RWPE1 (cell line): ENCODE results near the gene SPACA4.
A peak's percentile ranks its signal among the peaks of the same experiment; 100 is the strongest.

Experiments used
- CTCF ChIA-PET: fragments of 350-600 bp; sonication (Branson Sonifier 250); formaldehyde crosslinking; extraction: SDS; loops from one replicate; lab custom pipeline; 2021; lab: Yijun Ruan, JAX
- POLR2A ChIA-PET: fragments of 400-600 bp; formaldehyde crosslinking; extraction: SDS; loops from one replicate; lab custom pipeline; 2020; ENCODE audit warnings: antibody characterized with exemption; ENCODE audit not compliant: low non-redundant PET; lab: Yijun Ruan, JAX
- DNase-seq: peaks from one replicate; pipeline ENCODE4 v3.0.0; 2012; ENCODE audit warnings: low spot score
- H3K27ac ChIP-seq: fragments of 450-650 bp; 2 replicates; pipeline ENCODE4 v1.5.1; 2017
- CTCF ChIP-seq: fragments of 450-650 bp; conservative IDR thresholded peaks from 2 replicates; pipeline ENCODE4 v1.5.1; 2017; ENCODE audit warnings: low read depth, mild to moderate bottlenecking

The SPACA4 gene

GRCh38 chr19:48613024-48613851 lies 6.7 kb downstream of the SPACA4 start:
- TF ChIP-seq CTCF, result no peak
- peak overlapping the region; percentile 92 for H3K27ac ChIP-seq
- DNase-seq, result no peak
- CTCF ChIA-PET, result interaction anchor here (0.7 kb wide), 1 partner anchor 107 kb away, joined by 3 read pairs; no protein-coding TSS in a partner anchor
- POLR2A ChIA-PET, result interaction anchor here (0.7 kb wide), 1 partner anchor 16 kb away, joined by 4 read pairs; no protein-coding TSS in a partner anchor

- DNase-seq, result no peak
- H3K27ac ChIP-seq, result peak overlapping the region; percentile 92
- ChIA-PET POLR2A (interaction anchor here (0.7 kb wide), 1 partner anchor 15 kb away, joined by 4 read pairs; no protein-coding TSS in a partner anchor), CTCF (no interaction called here)
- no peak for TF ChIP-seq CTCF
These were observed 7.4 kb downstream of the SPACA4 start for GRCh38 chr19:48613852-48614435.

- ChIA-PET CTCF (interaction anchor here (0.5 to 1.5 kb wide), 5 partner anchors 13 to 548 kb away, joined by 3 to 4 read pairs (median 3); partner anchors contain the start of gene KDELR1), POLR2A (interaction anchor here (1.0 to 1.2 kb wide), 2 partner anchors 18 to 127 kb away, joined by 3 to 4 read pairs; no protein-coding TSS in a partner anchor)
- peak; percentile 80 for DNase-seq
- TF ChIP-seq CTCF, result no peak
- peak within 1 kb of the TSS; percentile 92 for H3K27ac ChIP-seq
These were observed 8.1 kb downstream of the SPACA4 start, which contains the start of gene FAM83E for GRCh38 chr19:48614436-48615230. FAM83E (minus strand) TSS chr19:48615076; CDS start chr19:48613372, 1,704 bp downstream.

GRCh38 chr19:48615231-48616040 lies 8.9 kb downstream of the SPACA4 start:
- ChIA-PET POLR2A (interaction anchor here (1.0 to 1.2 kb wide), 2 partner anchors 17 to 128 kb away, joined by 3 to 4 read pairs; no protein-coding TSS in a partner anchor), CTCF (interaction anchor here (0.6 to 1.5 kb wide), 5 partner anchors 12 to 468 kb away, joined by 3 to 5 read pairs (median 3); partner anchors contain the start of gene KDELR1)
- no peak for TF ChIP-seq CTCF
- no peak for DNase-seq
- H3K27ac ChIP-seq, result peak overlapping the region; percentile 92

- POLR2A ChIA-PET, result interaction anchor here (1.2 kb wide), 1 partner anchor 129 kb away, joined by 3 read pairs; no protein-coding TSS in a partner anchor
- DNase-seq, result no peak
- TF ChIP-seq CTCF, result no peak
- CTCF ChIA-PET, result interaction anchor here (0.6 to 1.5 kb wide), 4 partner anchors 12 to 129 kb away, joined by 3 to 5 read pairs (median 4); no protein-coding TSS in a partner anchor
- H3K27ac ChIP-seq, result peak overlapping the region; percentile 92
These were observed 9.5 kb downstream of the SPACA4 start for GRCh38 chr19:48616041-48616436.
